ENCODE data around the gene SUPT4H1.
"Not testable (repeated sequence)": the region's sequence is repeated elsewhere in the genome, so short reads cannot be mapped to it uniquely, and the experiment has no call there.

The SUPT4H1 gene

DNA sequence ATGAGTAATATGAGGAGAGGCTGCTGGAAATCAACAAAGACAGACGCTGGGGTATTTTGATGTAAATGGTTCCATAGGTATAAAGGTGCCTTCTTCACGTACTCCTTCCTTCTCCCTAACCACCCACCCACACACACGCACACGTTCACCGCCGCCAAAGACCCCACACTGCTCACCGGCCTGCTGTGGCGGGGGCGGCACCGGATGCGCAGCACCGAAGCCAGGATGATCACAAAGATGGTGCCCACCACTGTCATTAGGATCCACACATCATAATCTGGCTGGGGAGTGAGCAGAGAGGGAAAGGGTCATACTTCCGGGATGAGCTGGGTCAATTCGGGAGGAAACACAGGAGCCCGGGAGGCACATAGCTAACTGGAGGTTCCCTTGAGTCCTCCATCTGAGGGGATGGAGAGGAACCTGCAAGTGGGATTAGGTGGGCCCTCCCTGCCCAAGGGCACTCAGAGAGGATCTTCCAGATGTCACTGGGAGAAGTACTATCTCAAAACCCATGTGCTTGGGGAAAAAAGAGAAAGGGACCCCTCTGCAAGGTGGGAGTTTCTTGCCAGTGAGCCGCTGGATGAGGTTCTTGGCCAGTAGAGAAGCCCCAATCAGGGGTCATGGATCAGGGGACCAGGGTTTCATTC, 10.5 kb upstream of the SUPT4H1 start:
- no peak for DNase-seq

DNA sequence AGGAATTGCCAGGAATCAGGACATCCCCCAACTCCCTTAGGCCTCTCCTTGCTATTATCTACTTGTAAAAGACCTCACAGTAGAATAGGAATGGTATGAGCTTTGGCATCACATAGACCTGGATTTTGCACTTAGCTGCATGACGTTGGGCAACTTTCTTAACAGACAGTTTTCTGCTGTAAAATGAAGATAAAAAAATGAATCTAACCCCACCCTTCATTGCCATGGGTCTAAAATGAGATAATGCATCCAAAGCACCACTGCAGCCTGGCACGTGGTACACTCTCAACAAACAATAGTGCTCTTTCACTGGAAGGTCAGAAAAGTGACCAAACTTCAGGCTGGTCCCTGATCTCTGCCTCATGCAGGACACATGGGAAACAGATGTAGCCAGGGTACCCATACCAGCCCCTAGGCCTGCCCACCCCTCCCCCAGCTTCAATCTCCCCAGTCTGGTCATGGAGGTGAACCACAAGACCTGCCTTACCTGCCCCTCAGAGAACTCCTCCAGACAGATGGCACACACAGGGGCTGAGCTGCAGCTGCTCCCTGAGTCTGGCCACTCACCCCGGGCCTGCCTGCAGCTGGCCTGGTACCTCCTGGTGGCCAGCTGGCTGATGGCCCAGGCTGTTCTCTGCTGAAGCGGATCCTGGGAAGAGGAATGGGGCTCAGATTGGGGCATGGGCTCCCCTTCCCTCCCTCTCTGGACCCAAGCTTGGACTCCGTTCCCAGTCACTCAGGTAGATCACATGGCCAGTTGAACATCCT, 8.5 kb upstream of the SUPT4H1 start:
- DNase-seq: no peak

DNA sequence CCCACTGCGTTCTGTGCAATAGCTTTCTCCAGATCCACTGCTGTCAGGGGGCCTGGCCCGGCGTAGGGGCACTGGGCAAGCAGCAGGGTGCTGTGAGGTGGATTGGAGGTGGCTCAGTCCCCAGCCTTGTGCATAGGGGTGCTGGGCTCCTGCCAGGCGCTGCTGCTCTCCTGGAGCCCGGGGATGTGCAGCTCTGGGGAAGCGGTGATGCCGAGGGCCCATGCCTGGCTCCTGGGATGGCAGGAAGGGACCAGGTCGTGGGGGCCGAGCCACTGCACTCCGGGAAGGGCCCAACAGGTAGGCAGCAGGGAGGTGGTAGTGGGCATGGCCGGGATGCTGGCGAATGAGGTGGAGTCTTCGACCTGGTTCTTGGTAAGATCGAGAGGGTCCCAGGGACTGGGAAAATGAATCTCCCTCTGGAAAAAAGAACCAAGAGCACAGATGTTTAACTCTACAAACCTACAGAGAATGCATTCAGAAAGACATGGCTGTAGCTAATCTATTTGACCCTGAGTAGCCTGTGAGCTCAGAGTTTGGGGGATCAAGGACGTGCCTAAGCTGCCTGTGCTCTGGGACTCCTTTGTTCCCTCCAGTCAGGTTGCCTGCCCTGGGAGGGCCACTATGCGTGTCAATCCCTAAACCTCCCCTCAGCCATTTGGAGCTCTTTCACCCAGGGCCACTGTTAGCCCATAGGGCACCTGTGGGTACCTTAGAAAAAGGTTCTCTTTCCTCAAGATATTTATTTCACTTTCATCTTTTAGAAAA, 6.6 kb upstream of the SUPT4H1 start:
- DNase-seq: no peak

DNA sequence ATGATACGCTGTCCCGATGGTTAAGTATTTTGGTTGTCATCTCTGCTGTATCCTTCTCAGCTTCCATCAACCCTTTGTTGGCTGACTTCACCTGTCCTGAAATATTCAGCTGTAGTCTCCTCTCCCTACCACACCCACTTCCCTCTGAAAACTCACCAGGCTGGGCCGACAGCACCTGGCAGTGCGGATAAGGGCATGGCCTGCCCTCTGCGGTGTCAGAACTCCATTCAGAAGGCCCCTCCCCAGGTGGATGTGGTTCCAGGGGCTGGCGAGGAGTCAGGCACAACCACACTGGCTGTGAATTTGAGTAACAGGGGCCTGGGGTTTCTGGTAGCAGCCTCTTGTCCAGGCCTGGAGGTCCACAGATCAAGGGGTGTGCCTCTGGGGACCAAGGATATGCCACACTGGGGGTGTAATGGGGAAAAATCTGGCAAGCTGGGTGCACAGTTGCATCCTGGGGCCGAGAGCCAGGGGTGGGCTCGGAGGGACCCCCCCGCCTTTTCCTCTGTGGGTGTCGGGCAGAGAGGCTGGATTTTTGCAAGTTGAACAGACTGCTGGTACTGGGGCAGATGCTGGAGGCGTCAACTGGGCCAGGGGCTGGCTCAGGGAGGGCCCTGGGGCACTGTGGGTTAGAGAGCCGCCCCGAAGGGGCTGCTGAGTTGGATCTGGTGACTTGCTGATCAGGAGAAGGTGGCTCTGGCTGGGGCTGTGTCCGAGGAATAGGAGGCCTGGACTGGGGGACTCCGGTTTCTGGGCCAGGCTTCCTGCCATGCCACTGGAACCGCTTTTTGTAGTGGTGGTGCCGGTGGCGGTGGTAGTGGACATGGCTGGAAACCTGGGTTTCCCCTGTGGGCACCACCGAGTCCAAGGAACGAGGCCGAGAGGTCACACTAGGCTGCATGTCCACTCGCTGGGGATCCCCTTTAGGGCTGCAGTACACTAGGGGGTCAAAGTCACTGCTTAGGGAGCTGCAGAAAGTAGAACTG, 5.6 kb upstream of the SUPT4H1 start:
- DNase-seq: no peak

DNA sequence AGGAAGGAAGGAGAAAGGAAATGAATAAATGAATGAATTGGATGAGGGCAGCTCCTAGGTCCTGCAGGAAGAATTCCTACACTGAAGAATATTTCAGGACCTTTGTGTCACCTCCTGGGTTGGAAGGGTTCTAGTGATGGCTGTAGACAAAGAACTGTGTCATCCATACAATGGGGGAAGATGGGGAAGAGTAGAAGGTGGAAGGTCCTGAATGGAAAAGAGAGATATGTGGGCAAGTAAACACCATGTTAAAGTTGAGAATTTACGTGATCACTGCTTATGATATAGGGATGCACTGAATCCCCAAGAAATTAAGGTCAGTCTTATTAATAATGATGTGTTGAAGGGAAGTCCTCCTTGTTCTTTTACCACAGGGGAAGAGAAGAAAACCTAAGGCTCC, 4.2 kb upstream of the SUPT4H1 start:
- DNase-seq: no peak

DNA sequence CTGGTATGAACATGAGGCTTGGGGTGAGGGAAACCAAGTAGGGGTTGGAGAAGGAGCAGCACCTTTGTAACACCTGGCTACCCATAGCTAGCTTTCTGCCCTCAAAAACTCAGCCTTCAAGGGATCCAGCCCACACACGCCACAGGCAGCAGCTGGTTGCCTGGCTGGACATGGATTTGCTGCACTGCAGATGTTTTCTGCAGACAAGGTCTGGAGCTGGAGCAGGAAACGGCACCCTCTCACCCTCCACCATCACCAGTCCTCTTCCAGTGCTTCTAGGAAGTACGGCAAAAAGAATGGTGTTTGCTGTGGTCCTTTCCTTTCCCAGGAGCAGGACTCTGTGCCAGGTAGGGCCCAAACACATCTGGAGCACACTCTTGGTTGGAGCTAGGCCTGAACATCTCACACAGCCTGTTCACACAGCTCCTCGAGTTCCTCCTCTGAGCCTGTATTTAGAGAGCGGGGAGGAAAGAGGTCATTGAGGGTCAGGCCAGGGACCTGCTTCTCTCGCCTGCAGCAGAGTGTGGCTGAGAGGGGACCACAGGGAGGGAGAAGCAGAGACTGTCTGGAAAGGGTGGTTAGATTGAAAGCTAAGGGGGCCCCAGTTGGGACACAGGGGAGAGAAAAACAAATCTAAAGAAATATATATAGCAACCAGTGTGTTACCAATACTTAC, 2.7 kb upstream of the SUPT4H1 start:
- DNase-seq: no peak

DNA sequence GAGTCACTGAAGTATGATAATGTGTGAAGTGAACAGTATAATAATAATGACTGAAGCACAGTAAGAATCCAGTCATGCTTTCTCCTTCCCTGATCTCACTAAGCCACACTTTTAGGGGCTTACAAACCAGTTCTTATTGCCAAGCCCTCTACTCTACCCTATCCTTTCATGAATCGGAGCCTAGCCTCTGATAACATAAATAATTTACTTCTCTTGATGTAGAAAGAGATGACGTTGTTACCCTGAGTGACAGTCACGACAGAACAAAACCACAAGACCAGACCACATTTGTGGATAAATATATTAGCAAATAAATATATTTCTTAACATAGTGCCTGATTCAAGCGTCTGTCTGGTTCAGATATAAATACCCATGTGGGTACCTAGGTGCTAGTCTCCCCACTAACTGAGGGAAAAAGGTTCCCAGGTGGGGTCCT, 1.4 kb upstream of the SUPT4H1 start:
- DNase-seq: peak; percentile 29

DNA sequence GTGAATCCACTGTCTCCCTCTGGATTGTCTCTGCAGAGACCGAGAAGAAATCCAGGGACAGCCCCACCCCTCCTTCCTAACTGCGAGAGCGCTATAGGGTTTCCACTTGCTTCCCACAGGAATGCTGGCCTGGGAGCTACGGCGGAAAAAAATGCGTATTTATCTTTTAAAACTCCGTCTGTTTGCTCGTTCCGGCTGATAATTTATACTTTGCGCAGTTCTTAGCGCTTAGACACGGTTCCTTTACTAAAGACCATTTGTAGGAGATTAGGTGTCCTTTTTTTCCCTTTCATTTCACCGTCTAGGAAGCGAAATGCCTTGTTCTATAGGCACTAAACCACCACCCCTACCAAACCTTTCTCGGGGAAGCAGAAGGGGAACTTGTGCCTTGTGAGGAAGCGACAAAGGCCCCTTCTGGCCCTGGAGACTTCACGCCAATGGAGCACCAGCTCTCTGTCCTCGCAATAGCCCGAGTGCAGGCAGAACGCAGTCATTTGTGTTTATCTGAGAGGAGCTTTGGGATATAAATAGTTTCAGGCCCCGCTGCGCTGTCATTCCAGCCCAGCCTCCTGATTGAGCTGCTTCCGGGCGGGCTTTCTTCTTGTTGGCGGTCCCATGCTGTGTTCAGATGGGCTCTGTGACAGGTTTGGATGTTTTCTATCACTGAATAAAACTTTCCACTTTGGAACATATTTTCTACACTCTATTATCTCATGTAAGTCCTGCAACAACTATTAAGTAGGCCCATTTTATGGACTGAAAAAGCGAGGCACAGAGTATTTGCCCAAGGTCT, 791 bp upstream of the SUPT4H1 start:
- DNase-seq: peak; percentile 64

DNA sequence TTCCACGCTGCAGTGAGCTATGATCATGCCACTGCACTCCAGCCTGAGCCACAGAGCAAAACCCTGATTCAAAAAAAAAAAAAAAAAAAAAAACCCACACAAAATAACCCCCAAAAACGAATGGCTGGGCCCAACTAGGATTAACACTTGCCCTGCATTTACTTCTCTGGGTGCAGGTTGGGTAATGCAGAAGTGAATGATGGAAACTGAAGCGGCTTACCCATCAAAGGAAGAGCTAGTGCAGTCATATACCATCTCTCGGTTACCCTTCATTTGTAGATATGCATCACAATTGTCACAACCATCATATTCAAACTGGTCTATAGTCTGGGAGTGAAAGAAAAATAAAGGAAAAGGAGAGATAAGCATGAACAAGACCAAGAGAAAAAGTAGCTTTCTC, 819 bp downstream of the SUPT4H1 start:
- DNase-seq: no peak

DNA sequence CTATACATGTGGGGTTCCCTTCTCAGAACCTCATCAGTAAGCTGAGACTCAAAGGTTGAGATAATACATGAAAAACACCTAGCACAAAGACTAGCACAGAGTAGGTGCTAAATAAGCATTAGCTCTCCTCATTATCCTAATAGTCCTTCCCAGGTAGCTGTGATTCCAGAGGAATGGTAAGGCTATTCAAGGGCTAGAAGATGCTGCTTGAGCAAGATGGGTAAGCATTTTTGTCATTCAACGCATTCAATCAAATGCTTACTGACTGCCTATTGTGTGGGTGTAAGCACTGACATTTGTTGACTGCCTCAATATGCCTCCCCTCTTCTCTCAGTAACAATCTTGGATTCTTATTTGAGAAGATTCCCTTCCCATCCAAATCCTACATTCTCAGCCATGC, 4.0 kb downstream of the SUPT4H1 start:
- no peak for DNase-seq

DNA sequence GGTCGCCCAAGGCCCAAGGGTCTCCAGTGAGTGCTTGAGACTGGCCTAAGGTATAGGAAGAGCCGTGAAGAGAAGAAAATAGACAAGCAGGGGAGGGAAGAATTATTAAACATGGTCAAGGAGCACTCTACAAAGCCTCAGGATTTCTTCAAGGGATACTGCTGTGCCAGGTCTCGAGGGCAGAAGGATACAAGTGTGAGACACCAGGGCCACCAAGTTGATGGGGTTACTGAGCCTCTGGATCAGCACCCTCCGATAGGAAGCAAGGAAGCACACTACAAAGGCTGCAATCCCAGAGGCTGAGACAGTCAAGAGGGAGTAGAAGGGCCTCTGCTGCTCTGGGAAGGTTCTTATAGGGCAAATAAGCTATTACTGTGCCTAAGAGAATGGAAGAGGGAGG, 6.5 kb downstream of the SUPT4H1 start:
- DNase-seq: no peak

DNA sequence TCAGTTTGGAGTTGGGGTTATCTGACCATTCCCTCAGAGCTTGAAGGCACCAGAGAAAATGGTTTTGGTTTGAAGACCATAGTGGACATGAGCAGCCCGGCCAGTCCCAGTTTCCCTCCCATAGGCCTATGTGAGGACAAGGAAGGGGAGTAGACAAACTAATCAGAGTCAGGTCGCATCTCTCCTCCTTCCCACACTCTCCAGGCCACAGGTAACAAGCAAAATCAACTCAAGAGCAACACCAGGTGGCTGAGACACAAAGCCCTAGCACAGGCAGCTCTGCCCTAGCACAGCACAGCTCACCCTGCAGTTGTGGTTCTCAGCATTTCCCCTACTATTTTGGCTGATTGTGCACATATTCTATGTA, 7.2 kb downstream of the SUPT4H1 start:
- DNase-seq: no peak

DNA sequence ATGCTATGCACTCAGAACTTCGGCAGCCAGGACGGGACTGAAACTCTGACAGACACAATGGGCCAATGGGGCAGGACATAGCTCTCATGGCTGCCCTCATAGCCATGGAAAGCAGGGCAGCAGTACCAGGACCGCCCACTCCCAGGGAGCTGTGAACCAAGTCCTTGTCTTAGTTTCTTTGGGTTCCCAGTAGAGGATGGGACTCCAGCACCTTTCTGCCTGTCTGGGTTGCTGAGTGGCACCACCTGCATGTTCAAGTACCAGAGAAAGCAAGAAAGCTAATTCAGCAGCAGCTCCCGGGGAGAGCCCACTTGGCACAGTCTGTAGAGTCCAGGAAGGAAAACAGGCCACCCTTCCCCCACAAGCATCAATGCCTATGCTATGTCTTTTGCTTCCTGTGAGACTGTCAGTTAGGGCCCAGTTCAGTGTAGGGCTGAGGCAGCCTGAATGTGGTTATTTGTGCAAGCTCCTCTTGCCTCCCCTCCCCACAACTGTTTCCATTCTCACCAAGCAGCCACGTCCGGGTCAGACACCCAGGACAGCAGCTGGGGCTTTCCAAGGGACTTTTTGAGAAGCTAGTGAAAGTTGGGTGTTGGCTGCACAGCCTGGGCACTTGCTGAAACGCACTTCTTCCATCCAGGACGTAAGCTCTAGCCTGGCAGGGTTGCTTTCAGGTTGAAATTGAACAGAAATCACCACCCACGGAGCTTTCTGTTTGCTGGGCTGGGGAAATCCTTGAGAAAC, 7.8 kb downstream of the SUPT4H1 start:
- peak; percentile 96 for DNase-seq

DNA sequence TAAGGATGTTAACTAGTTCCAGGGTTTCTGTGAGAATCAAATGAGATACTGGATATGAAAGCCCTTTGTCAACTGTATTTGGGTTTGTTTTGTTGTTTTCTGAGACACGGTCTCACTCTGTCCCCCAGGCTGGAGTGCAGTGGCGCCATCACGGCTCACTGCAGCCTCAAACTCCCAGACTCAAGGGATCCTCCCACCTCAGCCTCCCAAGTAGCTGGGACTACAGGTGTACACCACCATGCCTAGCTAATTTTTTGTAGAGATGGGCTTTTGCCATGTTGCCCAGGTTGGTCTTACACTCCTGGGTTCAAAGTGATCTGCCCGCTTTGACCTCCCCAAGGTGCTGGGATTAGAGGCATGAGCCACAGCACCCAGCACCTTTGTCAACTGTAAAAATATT, 8.9 kb downstream of the SUPT4H1 start:
- DNase-seq: no peak

DNA sequence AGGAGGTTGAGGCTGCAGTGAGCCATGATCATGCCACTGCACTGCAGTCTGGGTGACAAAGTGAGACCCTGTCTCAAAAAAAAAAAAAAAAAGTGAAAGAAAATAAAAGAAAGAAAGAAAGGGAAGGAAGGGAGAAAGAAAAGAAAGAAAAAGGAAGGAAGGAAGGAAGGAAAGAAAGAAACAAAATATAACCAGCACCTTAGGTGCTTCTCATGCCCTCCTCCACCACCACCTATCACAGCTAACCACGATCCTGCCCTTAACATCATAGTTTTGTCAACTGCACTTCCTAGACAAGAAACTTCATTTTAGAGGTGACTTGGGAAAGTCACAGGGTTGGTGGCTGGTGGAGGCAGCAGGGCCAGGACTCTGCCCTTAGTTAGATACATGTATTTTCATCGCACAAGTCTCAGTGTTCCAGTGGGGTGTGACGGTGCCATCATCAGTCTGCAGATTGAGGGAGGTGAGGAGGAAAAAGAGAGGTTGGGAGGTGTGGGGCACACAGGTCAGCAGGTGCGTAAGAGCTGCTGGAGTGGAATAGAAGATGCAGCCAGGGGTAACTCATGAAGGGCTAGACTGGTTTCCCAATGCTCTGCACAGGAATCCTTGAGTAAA, 10.0 kb downstream of the SUPT4H1 start:
- no peak for DNase-seq

DNA sequence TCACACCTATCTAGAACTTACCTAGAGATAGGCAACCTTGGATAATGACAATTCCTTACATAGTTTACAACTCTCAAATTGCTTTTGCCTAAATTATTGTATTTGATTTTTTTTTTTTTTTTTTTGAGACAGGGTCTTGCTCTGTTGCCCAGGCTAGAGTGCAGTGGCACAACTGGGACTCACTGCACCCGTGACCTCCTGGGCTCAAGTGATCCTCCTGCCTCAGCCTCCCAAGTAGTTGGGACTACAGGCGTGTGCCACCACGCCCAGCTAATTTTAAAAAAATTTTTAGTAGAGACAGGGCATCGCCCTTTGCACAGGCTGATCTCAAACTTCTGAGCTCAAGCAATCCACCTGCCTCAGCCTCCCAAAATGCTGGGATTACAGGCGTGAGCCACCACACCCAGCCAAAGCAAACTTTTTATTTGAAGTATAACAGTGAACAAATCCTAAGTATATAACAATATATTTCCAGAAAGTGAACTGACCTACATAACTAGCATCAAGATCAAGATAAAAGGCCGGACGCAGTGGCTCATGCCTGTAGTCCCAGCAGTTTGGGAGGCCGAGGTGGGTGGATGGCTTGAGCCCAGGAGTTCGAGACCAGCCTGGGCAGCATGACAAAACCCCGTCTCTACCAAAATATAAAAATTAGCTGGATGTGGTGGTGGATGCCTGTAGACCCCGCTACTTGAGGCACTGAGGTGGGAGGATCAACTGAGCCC, 10.7 kb downstream of the SUPT4H1 start:
- not testable (repeated sequence) for DNase-seq

DNA sequence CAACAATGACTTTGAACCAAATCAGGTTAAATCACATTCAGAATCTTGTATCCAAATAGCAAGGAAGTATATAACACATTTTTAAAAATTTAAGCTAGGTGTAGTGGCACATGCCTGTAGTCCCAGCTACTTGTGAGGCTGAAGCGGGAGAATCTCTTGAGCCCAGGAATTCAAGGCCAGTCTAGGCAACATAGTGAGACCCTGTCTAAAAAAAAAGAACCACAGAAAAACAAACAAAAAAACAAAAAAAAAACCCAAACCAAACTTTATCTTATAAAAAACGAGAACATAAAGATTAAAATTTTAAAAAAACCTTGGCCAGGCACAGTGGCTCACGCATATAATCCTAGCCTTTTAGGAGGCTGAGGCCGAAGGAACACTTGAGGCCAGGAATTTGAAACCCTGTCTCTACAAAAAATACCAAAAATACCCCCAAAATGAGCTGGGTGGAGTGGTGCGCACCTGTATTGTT, 11.6 kb downstream of the SUPT4H1 start:
- no peak for DNase-seq

DNA sequence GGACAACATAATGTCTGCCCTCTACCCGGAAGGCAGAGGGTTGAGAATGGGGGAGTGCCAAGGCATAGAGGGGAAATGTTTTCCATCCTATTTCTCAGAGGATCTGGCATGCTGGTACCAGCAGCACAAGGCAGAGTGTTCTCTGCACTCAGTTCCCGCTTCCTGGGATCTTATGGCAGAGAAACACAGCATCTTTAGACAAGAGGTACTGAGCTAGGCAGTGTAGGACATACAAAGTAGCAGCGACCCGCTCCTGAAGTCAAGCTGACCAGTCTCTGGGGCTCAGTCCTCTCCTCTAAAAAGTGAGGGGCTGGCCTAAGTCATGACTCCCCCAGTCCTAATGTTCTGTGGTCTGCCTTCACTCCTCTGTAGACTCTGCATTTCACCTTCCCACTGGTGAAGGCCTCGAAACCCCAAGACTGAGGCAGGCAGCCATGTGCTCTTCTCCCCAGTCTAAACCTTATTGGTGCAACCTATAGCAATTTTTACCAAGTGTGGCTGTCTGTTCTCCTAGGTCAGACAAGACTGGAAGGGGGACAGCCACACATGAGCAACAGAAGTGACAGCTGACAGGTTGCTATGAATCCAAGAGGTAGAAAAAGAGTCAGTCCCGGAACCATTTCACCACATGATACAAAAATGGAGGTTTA, 12.1 kb downstream of the SUPT4H1 start:
- DNase-seq: no peak
